NB4 (cell line): ENCODE measurements around the gene STEAP3.

Source experiments
- DNase-seq: peaks from one replicate; pipeline ENCODE4 v3.0.0; 2010; ENCODE audit warnings: low read depth
- H3K4me3 ChIP-seq: one replicate; pipeline ENCODE4 v1.5.1; 2011; ENCODE audit warnings: mild to moderate bottlenecking, low read depth, low read length, moderate library complexity
- CTCF ChIP-seq: IDR thresholded peaks from one replicate; pipeline ENCODE4 v1.5.1; 2012; ENCODE audit warnings: low read depth, low read length
- MAX ChIP-seq: IDR thresholded peaks from 2 replicates; pipeline ENCODE4 v1.6.1; 2011; ENCODE audit warnings: low read depth, low read length
- MYC ChIP-seq: IDR thresholded peaks from 2 replicates; pipeline ENCODE4 v1.6.1; 2011; ENCODE audit warnings: low read depth, low read length
- POLR2A ChIP-seq: IDR thresholded peaks from 2 replicates; pipeline ENCODE4 v1.6.1; 2011; ENCODE audit warnings: mild to moderate bottlenecking; ENCODE audit not compliant: insufficient read length; ENCODE audit errors: extremely low read depth

The STEAP3 gene

GRCh38 chr2:119201815-119202214, 21.8 kb upstream of the STEAP3 start:
- DNase-seq = no peak
- TF ChIP-seq CTCF (no peak), POLR2A (no peak), MYC (no peak), MAX (no peak)
- no peak overlapping the region for H3K4me3 ChIP-seq

- H3K4me3 ChIP-seq = no peak overlapping the region
- no peak for TF ChIP-seq CTCF
- TF ChIP-seq MYC = no peak
- no peak for TF ChIP-seq POLR2A
- no peak for TF ChIP-seq MAX
- no peak for DNase-seq
Observed at GRCh38 chr2:119202610-119203310, 20.9 kb upstream of the STEAP3 start.

GRCh38 chr2:119204525-119204924, 19.1 kb upstream of the STEAP3 start:
- no peak for TF ChIP-seq POLR2A
- no peak for TF ChIP-seq MYC
- TF ChIP-seq MAX = no peak
- TF ChIP-seq CTCF = no peak
- H3K4me3 ChIP-seq = no peak overlapping the region
- DNase-seq = no peak

GRCh38 chr2:119205001-119205706, 18.5 kb upstream of the STEAP3 start:
- H3K4me3 ChIP-seq = no peak overlapping the region
- TF ChIP-seq CTCF (no peak), MYC (no peak), POLR2A (no peak), MAX (no peak)
- no peak for DNase-seq

- no peak overlapping the region for H3K4me3 ChIP-seq
- TF ChIP-seq MYC = no peak
- no peak for TF ChIP-seq CTCF
- TF ChIP-seq MAX = no peak
- TF ChIP-seq POLR2A = no peak
- DNase-seq = peak; percentile 69
Observed at GRCh38 chr2:119206201-119206600, 17.4 kb upstream of the STEAP3 start.
